HG02884 (cell line): ENCODE measurements around the gene COL4A5.

Source experiments
- ATAC-seq: cut with Tn5 transposase; IDR thresholded peaks from one replicate; pipeline ENCODE4 v1.9.1; 2021; ENCODE audit warnings: mild to moderate bottlenecking, moderate library complexity; ENCODE audit not compliant: unreplicated experiment

COL4A5 gene

DNA sequence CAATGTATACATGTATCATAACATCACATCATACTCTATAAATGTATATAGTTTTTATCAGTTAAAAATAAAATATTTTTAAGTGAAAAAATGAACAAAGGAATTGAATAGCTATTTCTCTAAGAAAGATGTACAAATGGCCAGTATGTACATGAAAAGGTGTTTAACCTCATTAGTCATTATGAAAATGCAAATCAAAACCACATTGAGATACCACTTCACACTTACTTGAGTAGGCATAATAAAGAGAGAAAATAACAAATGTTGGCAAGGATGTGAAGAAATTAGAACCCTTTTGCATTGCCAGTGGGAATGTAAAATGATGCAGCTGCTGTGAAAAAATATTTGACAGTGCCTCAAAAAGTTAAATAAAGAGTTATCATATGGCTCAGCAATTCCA lies 201.2 kb downstream of the COL4A5 start:
- ATAC-seq = no peak

GRCh38 chrX:108641589-108642272 lies 202.1 kb downstream of the COL4A5 start:
- ATAC-seq = no peak

DNA sequence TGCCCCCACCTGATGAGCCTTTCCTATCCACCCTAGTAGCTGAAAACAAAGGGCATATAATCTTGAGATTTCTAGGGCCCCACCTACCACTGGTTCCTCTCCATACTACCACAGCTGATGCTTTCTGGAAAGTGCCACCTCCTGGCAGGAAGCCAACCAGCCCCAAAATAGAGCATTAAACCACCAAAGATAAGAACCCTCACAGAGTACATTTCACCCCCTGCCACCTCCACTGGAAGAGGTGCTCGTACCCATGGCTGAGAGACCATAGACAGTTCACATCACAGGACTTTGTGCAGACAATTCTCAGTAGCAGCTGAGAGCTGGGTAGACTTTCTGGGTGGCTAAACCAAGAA lies 202.6 kb downstream of the COL4A5 start:
- no peak for ATAC-seq

DNA sequence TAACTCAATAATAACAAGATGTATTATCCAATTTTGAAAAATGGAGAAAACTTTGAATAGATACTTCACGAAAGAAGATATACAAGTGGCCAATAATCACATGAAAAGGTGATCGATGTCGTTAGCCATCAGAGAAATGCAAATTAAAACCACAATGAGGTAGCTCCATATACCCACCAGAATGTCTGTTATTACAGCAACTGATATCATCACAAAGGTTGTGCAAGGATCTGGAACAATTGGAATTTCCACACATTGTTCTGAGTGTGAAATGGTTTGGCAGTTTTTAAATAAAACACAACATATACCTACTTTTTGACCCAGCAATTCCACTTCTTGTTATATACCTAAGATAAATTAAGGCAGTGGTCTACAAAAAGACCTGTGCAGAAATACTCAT lies 225.1 kb downstream of the COL4A5 start:
- no peak for ATAC-seq

GRCh38 chrX:108666101-108666500 lies 226.5 kb downstream of the COL4A5 start:
- no peak for ATAC-seq

GRCh38 chrX:108671526-108671925 lies 231.9 kb downstream of the COL4A5 start:
- no peak for ATAC-seq

DNA sequence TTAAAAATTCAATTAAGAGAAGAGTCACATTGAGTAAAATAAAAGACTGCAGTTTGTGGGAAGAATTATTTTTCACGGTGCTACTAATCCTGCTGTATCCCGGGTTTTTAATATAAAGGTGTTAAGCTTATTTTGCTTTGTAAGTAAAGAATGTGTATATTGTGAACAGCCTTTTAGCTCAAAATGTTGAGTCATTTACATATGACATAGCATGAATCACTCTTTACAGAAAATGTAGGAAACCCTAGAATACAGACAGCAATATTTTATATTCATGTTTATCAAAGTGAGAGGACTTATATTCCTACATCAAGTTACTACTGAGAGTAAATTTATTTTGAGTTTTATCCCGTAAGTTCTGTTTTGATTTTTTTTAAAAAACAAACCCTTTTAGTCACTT lies 257.1 kb downstream of the COL4A5 start:
- ATAC-seq = no peak

- no peak for ATAC-seq
Measured at GRCh38 chrX:108699368-108699767, 259.7 kb downstream of the COL4A5 start.

DNA sequence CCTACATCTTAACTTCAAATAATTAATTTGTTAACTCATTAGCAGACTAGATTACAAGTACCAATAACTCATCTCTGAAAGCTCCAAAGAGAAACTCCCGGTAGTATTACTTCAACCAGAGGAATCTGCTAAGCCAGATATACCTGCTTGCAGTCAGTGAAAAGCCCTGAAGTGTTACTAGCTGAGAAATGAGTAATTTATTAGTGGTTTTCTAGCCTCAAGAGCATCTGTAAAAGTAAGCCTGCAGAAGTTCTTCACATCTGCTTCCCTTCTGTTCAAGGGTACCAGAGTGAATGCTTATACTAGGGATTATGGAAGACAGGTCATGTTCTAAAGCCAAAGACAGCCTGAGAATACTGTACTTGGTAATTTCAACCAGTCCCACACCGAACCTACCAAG lies 262.0 kb downstream of the COL4A5 start:
- ATAC-seq = no peak

- no peak for ATAC-seq
Measured at GRCh38 chrX:108702530-108702929, 262.9 kb downstream of the COL4A5 start.

DNA sequence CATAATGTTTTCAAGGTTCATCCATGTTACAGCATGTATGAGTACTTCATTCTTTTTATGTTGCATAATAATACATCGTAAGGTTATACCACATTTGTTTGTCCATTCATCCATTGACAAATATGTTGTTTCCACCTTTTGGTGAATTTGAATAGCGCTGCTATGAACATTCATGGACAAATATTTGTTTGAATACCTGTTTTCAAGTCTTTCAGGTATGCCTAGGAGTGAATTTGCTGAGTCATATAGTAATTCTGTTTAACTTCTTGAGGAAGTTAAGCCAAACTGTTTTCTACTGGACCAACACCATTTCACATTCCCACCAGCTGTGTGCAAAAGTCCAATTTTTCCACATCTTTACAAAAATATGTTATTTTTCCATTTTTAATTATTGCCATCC lies 265.2 kb downstream of the COL4A5 start:
- ATAC-seq = no peak

GRCh38 chrX:108712886-108713285 lies 273.2 kb downstream of the COL4A5 start:
- no peak for ATAC-seq

DNA sequence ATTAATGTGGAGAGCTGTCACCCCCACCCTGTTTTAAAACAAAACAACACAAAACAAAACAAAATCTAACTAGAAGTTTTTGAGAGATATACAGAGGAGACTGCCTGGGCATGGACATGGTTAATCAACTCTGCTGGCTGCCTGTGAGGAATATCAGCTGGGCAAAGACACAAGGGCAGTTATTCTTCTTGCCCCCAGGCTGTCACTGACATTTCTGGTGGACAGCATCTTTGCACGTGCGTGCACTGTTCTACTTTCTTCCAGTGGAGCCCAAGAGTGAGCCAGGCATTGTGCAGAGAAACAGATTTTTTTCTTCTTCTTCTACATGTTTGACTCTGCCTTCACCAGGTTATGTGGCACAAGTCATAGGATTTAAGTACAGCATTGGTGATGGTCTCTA lies 282.9 kb downstream of the COL4A5 start:
- no peak for ATAC-seq

- no peak for ATAC-seq
Measured at GRCh38 chrX:108726748-108727147, 287.1 kb downstream of the COL4A5 start.

DNA sequence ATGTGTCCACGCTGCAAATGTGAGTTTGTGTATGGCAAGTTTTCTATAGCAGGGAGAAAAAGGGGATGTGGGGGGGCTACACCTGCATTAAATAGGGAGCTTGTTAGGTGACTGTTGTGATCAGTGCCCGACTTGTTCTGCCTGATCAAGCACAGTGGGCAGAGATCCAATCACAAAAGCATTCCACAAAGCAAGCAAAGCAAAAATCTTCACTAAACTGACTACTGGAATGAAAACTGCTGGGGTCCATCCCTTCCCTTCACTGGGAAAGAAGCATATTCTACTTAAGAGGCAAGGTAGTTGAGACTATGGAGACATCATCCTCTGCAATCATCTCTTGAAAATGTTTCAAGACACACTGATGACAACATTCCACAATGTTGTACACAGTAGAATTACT lies 291.5 kb downstream of the COL4A5 start:
- ATAC-seq = no peak

- ATAC-seq = no peak
Measured at GRCh38 chrX:108732630-108733321, 293.1 kb downstream of the COL4A5 start.

- ATAC-seq = no peak
Measured at GRCh38 chrX:108734426-108734825, 294.8 kb downstream of the COL4A5 start.

DNA sequence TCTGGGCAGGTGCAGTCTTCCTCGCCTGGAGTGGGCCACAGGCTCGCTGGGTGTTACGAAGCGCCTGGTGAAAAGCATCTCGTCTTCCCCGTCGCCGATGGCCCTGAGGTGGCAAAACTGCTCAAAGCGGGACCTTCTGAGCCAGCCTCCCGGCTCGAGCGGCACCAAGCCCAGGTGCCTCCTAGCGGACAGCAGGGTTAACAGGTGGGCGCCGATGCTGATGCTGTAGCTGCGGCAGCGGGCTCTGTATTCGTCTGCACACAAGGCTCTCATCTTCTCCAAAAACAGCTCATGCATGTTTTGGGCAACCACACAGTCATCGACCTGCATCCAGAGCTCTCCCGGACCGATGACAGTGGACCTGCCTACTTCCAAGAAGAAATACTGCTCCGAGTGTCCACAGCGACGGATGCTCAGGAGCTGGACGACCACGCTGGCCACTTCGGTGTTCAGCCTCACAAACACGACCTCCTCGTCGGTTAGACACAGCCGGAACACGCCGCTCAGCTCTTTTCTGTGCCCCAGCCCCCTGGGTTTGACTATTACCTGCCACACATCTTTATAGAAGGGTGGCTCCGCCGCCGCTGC lies 295.5 kb downstream of the COL4A5 start:
- no peak for ATAC-seq

- ATAC-seq = no peak
Measured at GRCh38 chrX:108735679-108736508, 296.3 kb downstream of the COL4A5 start.

- no peak for ATAC-seq
Measured at GRCh38 chrX:108736509-108737479, 297.2 kb downstream of the COL4A5 start, which contains the start of gene IRS4. Gene IRS4 (minus strand): TSS chrX:108736563.
